Liver (tissue), 3 donors: ENCODE data around the gene TMEM119.

Experiments used
- ATF3 ChIP-seq: IDR thresholded peaks from 2 replicates; pipeline ENCODE4 v1.6.1; 2016; ENCODE audit warnings: antibody characterized with exemption
- CTCF ChIP-seq: fragments of 150-350 bp; IDR thresholded peaks from 2 replicates; pipeline ENCODE4 v1.5.1; 2017; ENCODE audit warnings: improper control_type of control experiment, low read depth, low read length; ENCODE audit not compliant: missing input control
- EGR1 ChIP-seq, 2 donors: IDR thresholded peaks; 2 replicates each; pipeline ENCODE4 v1.6.1; 2016 to 2018; ENCODE audit warnings: antibody characterized with exemption in 2 of 2, low read depth in 2 of 2
- FOXA1 ChIP-seq: IDR thresholded peaks from 2 replicates; pipeline ENCODE4 v1.6.1; 2016; ENCODE audit warnings: antibody characterized with exemption
- GABPA ChIP-seq, 2 donors: IDR thresholded peaks in 1 of 2; conservative IDR thresholded peaks in 1 of 2; 2 replicates each; pipeline ENCODE4 v1.6.1; 2016; ENCODE audit warnings: antibody characterized with exemption in 2 of 2, mild to moderate bottlenecking in 1 of 2, moderate library complexity in 1 of 2
- JUND ChIP-seq, 2 donors: IDR thresholded peaks; 2 replicates each; pipeline ENCODE4 v1.6.1; 2016; ENCODE audit warnings: antibody characterized with exemption in 2 of 2
- MAX ChIP-seq: IDR thresholded peaks from 2 replicates; pipeline ENCODE4 v1.6.1; 2016; ENCODE audit warnings: antibody characterized with exemption
- RAD21 ChIP-seq, 2 donors: IDR thresholded peaks; 2 replicates each; pipeline ENCODE4 v1.6.1; 2016; ENCODE audit warnings: antibody characterized with exemption in 2 of 2, mild to moderate bottlenecking in 2 of 2
- REST ChIP-seq: IDR thresholded peaks from 2 replicates; pipeline ENCODE4 v1.6.1; 2016; ENCODE audit warnings: antibody characterized with exemption, mild to moderate bottlenecking
- RXRA ChIP-seq, 2 donors: IDR thresholded peaks; 2 replicates each; pipeline ENCODE4 v1.6.1; 2017 to 2018; ENCODE audit warnings: antibody characterized with exemption in 2 of 2, mild to moderate bottlenecking in 1 of 2
- SP1 ChIP-seq: IDR thresholded peaks from 2 replicates; pipeline ENCODE4 v1.6.1; 2018; ENCODE audit warnings: antibody characterized with exemption, mild to moderate bottlenecking
- TAF1 ChIP-seq: conservative IDR thresholded peaks from 2 replicates; pipeline ENCODE4 v1.6.1; 2016; ENCODE audit warnings: antibody characterized with exemption, mild to moderate bottlenecking
- YY1 ChIP-seq: IDR thresholded peaks from 2 replicates; pipeline ENCODE4 v1.6.1; 2016; ENCODE audit warnings: antibody characterized with exemption, mild to moderate bottlenecking
- ZBTB33 ChIP-seq: IDR thresholded peaks from 2 replicates; pipeline ENCODE4 v1.6.1; 2016; ENCODE audit warnings: antibody characterized with exemption
- donor health status: healthy.
- donor health status: healthy.

GRCh38 chr12:108642269-108642870 is 44.5 kb upstream of the TMEM119 start:
- TF ChIP-seq CTCF (no peak), YY1 (no peak), RAD21 (IDR thresholded peaks at IDR 0.05) (no peak), GABPA (IDR thresholded peaks at IDR 0.05 in 1 of 2, conservative IDR thresholded peaks at IDR 0.05 in 1 of 2) (no peak), TAF1 (no peak), MAX (no peak), SP1 (no peak), ATF3 (no peak), REST (no peak), RXRA (IDR thresholded peaks at IDR 0.05) (no peak), FOXA1 (no peak), JUND (IDR thresholded peaks at IDR 0.05) (no peak), EGR1 (IDR thresholded peaks at IDR 0.05; ENCODE audit: low read depth in 2 of 2) (no peak), ZBTB33 (no peak)
